Measurements from ENCODE around the gene MAP7D2.

The MAP7D2 gene

DNA sequence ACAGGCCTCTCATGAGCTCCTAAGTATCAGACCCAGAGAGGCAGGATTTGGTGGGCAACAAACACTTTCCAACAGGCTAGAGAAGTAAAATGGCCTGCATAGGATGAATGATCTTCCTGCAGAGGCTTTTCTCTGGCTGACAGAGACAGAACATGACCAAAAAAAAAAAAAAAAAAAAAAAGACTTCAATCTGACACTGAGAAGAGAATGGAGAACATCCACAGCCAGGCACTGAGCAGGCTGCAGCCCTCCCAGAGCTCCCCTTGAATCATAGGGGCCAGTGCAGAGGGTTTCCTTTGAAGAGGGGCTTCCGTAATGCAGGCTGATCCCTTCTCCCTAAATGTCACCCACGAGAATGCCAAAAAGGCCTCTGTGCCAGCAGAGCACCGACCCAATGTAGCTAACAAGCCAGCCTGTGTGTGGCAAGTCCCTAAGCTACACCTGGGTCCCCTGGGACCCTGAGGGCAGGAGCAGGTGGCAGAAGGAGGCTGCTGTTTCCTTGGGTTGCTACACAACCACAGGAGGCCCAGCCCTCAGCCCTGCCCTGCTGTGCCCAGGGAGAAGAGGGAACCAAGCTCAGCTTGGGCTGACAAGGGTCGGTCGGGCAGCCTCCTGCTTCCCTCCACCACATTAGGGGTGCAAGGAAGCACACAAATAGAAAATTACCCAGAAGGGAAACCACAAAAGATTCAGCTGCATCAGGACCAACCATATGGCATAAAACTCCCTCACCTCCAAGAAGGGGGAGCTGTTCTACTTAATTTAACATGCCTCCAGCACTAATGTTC is 55.6 kb downstream of the MAP7D2 start:
- Mint-ChIP-seq H3K27ac (no peak overlapping the region), H3K27me3 (ENCODE audit: low read depth) (no peaks in the 10 kb centered on the region)

DNA sequence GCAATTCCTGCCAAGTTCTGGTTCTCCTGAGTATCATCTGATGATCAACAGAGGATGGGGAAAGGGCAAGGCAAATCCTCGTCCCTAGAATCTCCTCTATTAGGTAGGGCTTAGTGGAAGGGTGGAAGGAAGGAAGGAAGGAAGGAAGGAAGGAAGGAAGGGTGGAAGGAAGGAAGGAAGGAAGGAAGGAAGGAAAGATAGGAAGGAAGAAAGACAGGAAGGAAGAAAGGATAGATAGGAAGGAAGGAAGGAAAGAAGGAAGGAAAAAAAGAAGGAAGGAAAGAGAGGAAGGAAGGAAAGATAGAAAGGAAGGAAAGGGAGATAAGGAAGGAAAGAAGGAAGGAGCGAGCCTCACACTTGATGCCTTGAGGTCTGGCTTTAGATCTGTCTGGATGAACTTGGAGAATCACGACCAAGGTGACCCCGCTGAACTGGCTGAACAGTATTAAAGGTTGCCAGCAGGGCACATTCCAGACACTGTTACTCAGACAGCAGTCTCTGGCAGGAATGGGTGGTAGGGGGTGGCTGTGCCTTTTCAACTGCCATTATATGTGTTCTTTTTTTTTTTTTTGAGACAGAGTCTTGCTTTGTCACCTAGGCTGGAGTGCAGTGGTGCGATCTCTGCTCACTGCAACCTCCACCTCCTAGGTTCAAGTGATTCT is 57.1 kb downstream of the MAP7D2 start:
- Mint-ChIP-seq H3K27me3 (ENCODE audit: low read depth) (no peaks in the 10 kb centered on the region), H3K27ac (no peak overlapping the region), H3K9me3 (peaks cover 8% of the 10 kb centered on the region), H3K4me3 (no peak overlapping the region), H3K36me3 (ENCODE audit: low read depth) (no peaks in the 10 kb centered on the region), H3K4me1 (no peaks in the 10 kb centered on the region)
- TF ChIP-seq, protein P1, sequence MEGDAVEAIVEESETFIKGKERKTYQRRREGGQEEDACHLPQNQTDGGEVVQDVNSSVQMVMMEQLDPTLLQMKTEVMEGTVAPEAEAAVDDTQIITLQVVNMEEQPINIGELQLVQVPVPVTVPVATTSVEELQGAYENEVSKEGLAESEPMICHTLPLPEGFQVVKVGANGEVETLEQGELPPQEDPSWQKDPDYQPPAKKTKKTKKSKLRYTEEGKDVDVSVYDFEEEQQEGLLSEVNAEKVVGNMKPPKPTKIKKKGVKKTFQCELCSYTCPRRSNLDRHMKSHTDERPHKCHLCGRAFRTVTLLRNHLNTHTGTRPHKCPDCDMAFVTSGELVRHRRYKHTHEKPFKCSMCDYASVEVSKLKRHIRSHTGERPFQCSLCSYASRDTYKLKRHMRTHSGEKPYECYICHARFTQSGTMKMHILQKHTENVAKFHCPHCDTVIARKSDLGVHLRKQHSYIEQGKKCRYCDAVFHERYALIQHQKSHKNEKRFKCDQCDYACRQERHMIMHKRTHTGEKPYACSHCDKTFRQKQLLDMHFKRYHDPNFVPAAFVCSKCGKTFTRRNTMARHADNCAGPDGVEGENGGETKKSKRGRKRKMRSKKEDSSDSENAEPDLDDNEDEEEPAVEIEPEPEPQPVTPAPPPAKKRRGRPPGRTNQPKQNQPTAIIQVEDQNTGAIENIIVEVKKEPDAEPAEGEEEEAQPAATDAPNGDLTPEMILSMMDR (IDR thresholded peaks at IDR 0.05; ENCODE audit: unreplicated experiment in 3 of 3): no peak

More for the DNA sequence above, 55.6 kb downstream of the MAP7D2 start:
- Mint-ChIP-seq H3K9me3 (peaks cover 5% of the 10 kb centered on the region), H3K4me3 (no peak overlapping the region), H3K4me1 (no peaks in the 10 kb centered on the region), H3K36me3 (ENCODE audit: low read depth) (no peaks in the 10 kb centered on the region)
- TF ChIP-seq, protein P1 (IDR thresholded peaks at IDR 0.05; ENCODE audit: unreplicated experiment in 3 of 3): no peak

DNA sequence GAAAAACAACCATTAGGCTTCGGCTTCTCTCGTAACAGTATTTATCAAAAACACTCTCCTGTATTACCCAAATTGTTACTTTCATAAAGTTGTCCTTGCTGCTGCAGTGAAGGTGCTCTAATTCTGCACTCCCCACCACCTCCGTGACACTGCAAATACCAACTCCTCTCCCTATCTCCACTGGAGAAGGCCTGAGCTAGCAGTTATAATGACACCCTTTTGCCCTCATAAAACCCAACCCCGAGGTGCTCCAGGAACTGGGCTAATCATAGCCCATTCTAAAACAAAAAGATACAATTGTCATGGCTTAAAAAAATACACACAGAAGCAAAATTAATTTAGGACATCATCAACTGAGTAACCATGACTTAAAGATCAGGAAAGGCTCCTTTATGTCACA is 59.2 kb downstream of the MAP7D2 start:
- Mint-ChIP-seq H3K9me3 (peaks cover 8% of the 10 kb centered on the region), H3K36me3 (ENCODE audit: low read depth) (no peaks in the 10 kb centered on the region), H3K27ac (no peak overlapping the region), H3K4me3 (no peak overlapping the region), H3K4me1 (no peaks in the 10 kb centered on the region), H3K27me3 (ENCODE audit: low read depth) (no peaks in the 10 kb centered on the region)
- TF ChIP-seq, protein P1 (IDR thresholded peaks at IDR 0.05; ENCODE audit: unreplicated experiment in 3 of 3): no peak

DNA sequence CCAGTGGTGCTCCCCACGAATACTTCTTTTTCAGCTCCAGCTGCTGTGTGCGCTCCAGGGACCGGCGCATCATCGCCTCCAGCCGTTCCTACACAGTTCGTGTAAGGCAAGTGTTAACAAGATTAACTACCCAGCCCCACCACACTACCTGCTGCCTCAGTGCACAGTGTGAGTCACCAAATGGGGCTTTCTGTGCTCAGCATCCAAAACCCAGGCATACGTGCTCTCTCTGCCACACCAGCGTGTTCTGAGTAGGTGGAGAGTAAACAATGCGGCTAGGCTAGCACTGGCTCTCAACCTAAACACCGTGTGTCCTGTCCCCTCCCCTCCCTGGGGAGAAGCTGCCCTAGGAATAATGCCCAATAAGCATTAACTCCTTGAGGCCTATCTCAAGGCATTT is 60.0 kb downstream of the MAP7D2 start:
- peaks cover 8% of the 10 kb centered on the region for H3K9me3 Mint-ChIP-seq
- no peak overlapping the region for H3K27ac Mint-ChIP-seq
- TF ChIP-seq, protein P1 (IDR thresholded peaks at IDR 0.05; ENCODE audit: unreplicated experiment in 3 of 3): no peak
- no peaks in the 10 kb centered on the region for H3K27me3 Mint-ChIP-seq (ENCODE audit: low read depth)
- no peaks in the 10 kb centered on the region for H3K36me3 Mint-ChIP-seq (ENCODE audit: low read depth)
- H3K4me1 Mint-ChIP-seq: no peaks in the 10 kb centered on the region
- H3K4me3 Mint-ChIP-seq: no peak overlapping the region

DNA sequence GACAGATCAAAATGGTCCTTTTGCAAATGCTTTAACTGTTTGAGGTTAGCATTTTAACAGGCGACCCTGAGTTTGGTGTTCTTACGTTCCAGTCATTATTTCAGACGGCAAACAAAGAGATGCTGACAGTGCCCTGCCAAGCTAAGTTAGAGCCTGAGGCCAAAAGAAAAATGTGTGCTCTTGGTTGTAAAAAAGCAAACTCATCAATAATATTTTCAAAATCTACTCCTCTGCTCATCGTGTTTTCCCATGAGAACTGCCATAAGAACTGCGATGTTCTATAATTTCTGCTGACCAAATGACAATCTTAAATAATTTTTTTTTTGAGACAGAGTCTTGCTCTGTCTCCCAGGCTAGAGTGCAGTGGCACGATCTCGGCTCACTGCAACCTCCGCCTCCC is 63.2 kb downstream of the MAP7D2 start:
- TF ChIP-seq, protein P1 (IDR thresholded peaks at IDR 0.05; ENCODE audit: unreplicated experiment in 3 of 3): no peak
- no peaks in the 10 kb centered on the region for H3K27me3 Mint-ChIP-seq (ENCODE audit: low read depth)
- H3K4me1 Mint-ChIP-seq: no peaks in the 10 kb centered on the region
- H3K9me3 Mint-ChIP-seq: peaks cover 2% of the 10 kb centered on the region
- H3K4me3 Mint-ChIP-seq: no peak overlapping the region
- H3K36me3 Mint-ChIP-seq (ENCODE audit: low read depth): no peaks in the 10 kb centered on the region
- no peak overlapping the region for H3K27ac Mint-ChIP-seq
